ENCODE results near the gene NXPH3.
A peak's percentile ranks its signal among the peaks of the same experiment; 100 is the strongest.

NXPH3 gene

GRCh38 chr17:49554694-49555494 is 20.8 kb upstream of the NXPH3 start:
- no peaks in the 10 kb centered on the region for H3K9me3 ChIP-seq (ENCODE audit: control insufficient read depth in 2 of 2, low read length in 2 of 2)
- peaks cover 0 to 4% of the 10 kb centered on the region in 2 donors for H3K27me3 ChIP-seq (ENCODE audit: control insufficient read depth in 2 of 2, insufficient read depth in 2 of 2, low read length in 2 of 2)
- H3K27ac ChIP-seq (ENCODE audit: low read depth in 2 of 2, low read length in 2 of 2): no peak overlapping the region
- H3K36me3 ChIP-seq (ENCODE audit: control insufficient read depth in 2 of 2, insufficient read depth in 2 of 2, low read length in 2 of 2): no peaks in the 10 kb centered on the region
- H3K9ac ChIP-seq (ENCODE audit: low read depth in 1 of 2, low read length in 2 of 2): no peak overlapping the region
- H3K4me1 ChIP-seq (ENCODE audit: control insufficient read depth in 2 of 2, insufficient read depth in 2 of 2, low read length in 2 of 2): peaks cover 4 to 9% of the 10 kb centered on the region in 2 donors
- H3K4me3 ChIP-seq (ENCODE audit: low read length in 2 of 2): no peak overlapping the region

GRCh38 chr17:49555495-49556222 is 20.0 kb upstream of the NXPH3 start:
- peaks cover 4 to 9% of the 10 kb centered on the region in 2 donors for H3K4me1 ChIP-seq (ENCODE audit: control insufficient read depth in 2 of 2, insufficient read depth in 2 of 2, low read length in 2 of 2)
- no peak overlapping the region for H3K27ac ChIP-seq (ENCODE audit: low read depth in 2 of 2, low read length in 2 of 2)
- H3K4me3 ChIP-seq (ENCODE audit: low read length in 2 of 2): peak overlapping the region in 1 of 2 donors; percentile 52
- H3K36me3 ChIP-seq (ENCODE audit: control insufficient read depth in 2 of 2, insufficient read depth in 2 of 2, low read length in 2 of 2): no peaks in the 10 kb centered on the region
- no peak overlapping the region for H3K9ac ChIP-seq (ENCODE audit: low read depth in 1 of 2, low read length in 2 of 2)
- peaks cover 0 to 4% of the 10 kb centered on the region in 2 donors for H3K27me3 ChIP-seq (ENCODE audit: control insufficient read depth in 2 of 2, insufficient read depth in 2 of 2, low read length in 2 of 2)
- H3K9me3 ChIP-seq (ENCODE audit: control insufficient read depth in 2 of 2, low read length in 2 of 2): no peaks in the 10 kb centered on the region

GRCh38 chr17:49556223-49556943 is 19.3 kb upstream of the NXPH3 start:
- H3K4me1 ChIP-seq (ENCODE audit: control insufficient read depth in 2 of 2, insufficient read depth in 2 of 2, low read length in 2 of 2): peaks cover 4 to 9% of the 10 kb centered on the region in 2 donors
- no peak overlapping the region for H3K27ac ChIP-seq (ENCODE audit: low read depth in 2 of 2, low read length in 2 of 2)
- peaks cover 0 to 4% of the 10 kb centered on the region in 2 donors for H3K27me3 ChIP-seq (ENCODE audit: control insufficient read depth in 2 of 2, insufficient read depth in 2 of 2, low read length in 2 of 2)
- peak overlapping the region in 1 of 2 donors; percentile 52 for H3K4me3 ChIP-seq (ENCODE audit: low read length in 2 of 2)
- no peaks in the 10 kb centered on the region for H3K9me3 ChIP-seq (ENCODE audit: control insufficient read depth in 2 of 2, low read length in 2 of 2)
- H3K36me3 ChIP-seq (ENCODE audit: control insufficient read depth in 2 of 2, insufficient read depth in 2 of 2, low read length in 2 of 2): no peaks in the 10 kb centered on the region
- H3K9ac ChIP-seq (ENCODE audit: low read depth in 1 of 2, low read length in 2 of 2): no peak overlapping the region

GRCh38 chr17:49557312-49558024 is 18.2 kb upstream of the NXPH3 start:
- H3K9me3 ChIP-seq (ENCODE audit: control insufficient read depth in 2 of 2, low read length in 2 of 2): no peaks in the 10 kb centered on the region
- no peaks in the 10 kb centered on the region for H3K36me3 ChIP-seq (ENCODE audit: control insufficient read depth in 2 of 2, insufficient read depth in 2 of 2, low read length in 2 of 2)
- no peak overlapping the region for H3K9ac ChIP-seq (ENCODE audit: low read depth in 1 of 2, low read length in 2 of 2)

GRCh38 chr17:49564638-49565037 is 11.0 kb upstream of the NXPH3 start:
- no peak overlapping the region for H3K4me3 ChIP-seq (ENCODE audit: low read length in 2 of 2)
- peaks cover 0 to 5% of the 10 kb centered on the region in 2 donors for H3K27me3 ChIP-seq (ENCODE audit: control insufficient read depth in 2 of 2, insufficient read depth in 2 of 2, low read length in 2 of 2)
- H3K9ac ChIP-seq (ENCODE audit: low read depth in 1 of 2, low read length in 2 of 2): no peak overlapping the region
- H3K9me3 ChIP-seq (ENCODE audit: control insufficient read depth in 2 of 2, low read length in 2 of 2): no peaks in the 10 kb centered on the region
- H3K4me1 ChIP-seq (ENCODE audit: control insufficient read depth in 2 of 2, insufficient read depth in 2 of 2, low read length in 2 of 2): peaks cover 5 to 7% of the 10 kb centered on the region in 2 donors
- no peaks in the 10 kb centered on the region for H3K36me3 ChIP-seq (ENCODE audit: control insufficient read depth in 2 of 2, insufficient read depth in 2 of 2, low read length in 2 of 2)
- no peak overlapping the region for H3K27ac ChIP-seq (ENCODE audit: low read depth in 2 of 2, low read length in 2 of 2)

More at GRCh38 chr17:49557312-49558024, 18.2 kb upstream of the NXPH3 start:
- peaks cover 4 to 5% of the 10 kb centered on the region in 2 donors for H3K4me1 ChIP-seq (ENCODE audit: control insufficient read depth in 2 of 2, insufficient read depth in 2 of 2, low read length in 2 of 2)
- no peak overlapping the region for H3K4me3 ChIP-seq (ENCODE audit: low read length in 2 of 2)
- H3K27me3 ChIP-seq (ENCODE audit: control insufficient read depth in 2 of 2, insufficient read depth in 2 of 2, low read length in 2 of 2): peaks cover 0 to 4% of the 10 kb centered on the region in 2 donors
- no peak overlapping the region for H3K27ac ChIP-seq (ENCODE audit: low read depth in 2 of 2, low read length in 2 of 2)

GRCh38 chr17:49565948-49566491 is 9.7 kb upstream of the NXPH3 start:
- Histone ChIP-seq H3K27ac (ENCODE audit: low read depth in 2 of 2, low read length in 2 of 2) (no peak overlapping the region), H3K36me3 (ENCODE audit: control insufficient read depth in 2 of 2, insufficient read depth in 2 of 2, low read length in 2 of 2) (no peaks in the 10 kb centered on the region), H3K4me1 (ENCODE audit: control insufficient read depth in 2 of 2, insufficient read depth in 2 of 2, low read length in 2 of 2) (peaks cover 5 to 9% of the 10 kb centered on the region in 2 donors), H3K4me3 (ENCODE audit: low read length in 2 of 2) (no peak overlapping the region), H3K9ac (ENCODE audit: low read depth in 1 of 2, low read length in 2 of 2) (no peak overlapping the region), H3K27me3 (ENCODE audit: control insufficient read depth in 2 of 2, insufficient read depth in 2 of 2, low read length in 2 of 2) (peaks cover 5 to 7% of the 10 kb centered on the region in 2 donors), H3K9me3 (ENCODE audit: control insufficient read depth in 2 of 2, low read length in 2 of 2) (no peaks in the 10 kb centered on the region)

- Histone ChIP-seq H3K9me3 (ENCODE audit: control insufficient read depth in 2 of 2, low read length in 2 of 2) (no peaks in the 10 kb centered on the region), H3K27me3 (ENCODE audit: control insufficient read depth in 2 of 2, insufficient read depth in 2 of 2, low read length in 2 of 2) (peaks cover 5 to 7% of the 10 kb centered on the region in 2 donors), H3K4me3 (ENCODE audit: low read length in 2 of 2) (no peak overlapping the region), H3K4me1 (ENCODE audit: control insufficient read depth in 2 of 2, insufficient read depth in 2 of 2, low read length in 2 of 2) (peaks cover 5 to 9% of the 10 kb centered on the region in 2 donors), H3K36me3 (ENCODE audit: control insufficient read depth in 2 of 2, insufficient read depth in 2 of 2, low read length in 2 of 2) (no peaks in the 10 kb centered on the region), H3K9ac (ENCODE audit: low read depth in 1 of 2, low read length in 2 of 2) (no peak overlapping the region), H3K27ac (ENCODE audit: low read depth in 2 of 2, low read length in 2 of 2) (no peak overlapping the region)
Observed at GRCh38 chr17:49566668-49567071, 9.0 kb upstream of the NXPH3 start.

GRCh38 chr17:49567104-49567521 is 8.6 kb upstream of the NXPH3 start:
- H3K27me3 ChIP-seq (ENCODE audit: control insufficient read depth in 2 of 2, insufficient read depth in 2 of 2, low read length in 2 of 2): peaks cover 5 to 7% of the 10 kb centered on the region in 2 donors
- H3K36me3 ChIP-seq (ENCODE audit: control insufficient read depth in 2 of 2, insufficient read depth in 2 of 2, low read length in 2 of 2): no peaks in the 10 kb centered on the region
- H3K4me3 ChIP-seq (ENCODE audit: low read length in 2 of 2): no peak overlapping the region
- peaks cover 5 to 9% of the 10 kb centered on the region in 2 donors for H3K4me1 ChIP-seq (ENCODE audit: control insufficient read depth in 2 of 2, insufficient read depth in 2 of 2, low read length in 2 of 2)
- H3K27ac ChIP-seq (ENCODE audit: low read depth in 2 of 2, low read length in 2 of 2): no peak overlapping the region
- no peaks in the 10 kb centered on the region for H3K9me3 ChIP-seq (ENCODE audit: control insufficient read depth in 2 of 2, low read length in 2 of 2)
- no peak overlapping the region for H3K9ac ChIP-seq (ENCODE audit: low read depth in 1 of 2, low read length in 2 of 2)

- H3K9ac ChIP-seq (ENCODE audit: low read depth in 1 of 2, low read length in 2 of 2): peak overlapping the region in 1 of 2 donors; percentile 46
- no peaks in the 10 kb centered on the region for H3K36me3 ChIP-seq (ENCODE audit: control insufficient read depth in 2 of 2, insufficient read depth in 2 of 2, low read length in 2 of 2)
- no peaks in the 10 kb centered on the region for H3K9me3 ChIP-seq (ENCODE audit: control insufficient read depth in 2 of 2, low read length in 2 of 2)
- peaks cover 7 to 8% of the 10 kb centered on the region in 2 donors for H3K27me3 ChIP-seq (ENCODE audit: control insufficient read depth in 2 of 2, insufficient read depth in 2 of 2, low read length in 2 of 2)
- no peak overlapping the region for H3K27ac ChIP-seq (ENCODE audit: low read depth in 2 of 2, low read length in 2 of 2)
- peaks cover 5 to 9% of the 10 kb centered on the region in 2 donors for H3K4me1 ChIP-seq (ENCODE audit: control insufficient read depth in 2 of 2, insufficient read depth in 2 of 2, low read length in 2 of 2)
- H3K4me3 ChIP-seq (ENCODE audit: low read length in 2 of 2): peak overlapping the region; percentile 39 to 67
Observed at GRCh38 chr17:49567871-49568694, 7.6 kb upstream of the NXPH3 start.

Data from mucosa of rectum (tissue), 2 donors.